HuH-7 (cell line): Measurements from ENCODE around the gene POU4F2.

Experiments
- DNase-seq: peaks from one replicate; pipeline ENCODE4 v3.0.0; 2011; ENCODE audit warnings: low spot score

The POU4F2 gene

GRCh38 chr4:146638786-146639505 lies at the start of gene POU4F2:
POU4F2 (plus strand) TSS chr4:146638893; CDS start chr4:146639141, 248 bp downstream.
- no peak for DNase-seq

GRCh38 chr4:146590801-146591200 lies 47.9 kb upstream of the POU4F2 start:
- DNase-seq, result no peak

GRCh38 chr4:146592019-146592418 lies 46.7 kb upstream of the POU4F2 start:
- DNase-seq, result no peak

- DNase-seq, result no peak
These were observed 5.8 kb upstream of the POU4F2 start for GRCh38 chr4:146632770-146633470.

GRCh38 chr4:146633471-146633800 lies 5.3 kb upstream of the POU4F2 start:
- no peak for DNase-seq

- no peak for DNase-seq
These were observed 3.9 kb upstream of the POU4F2 start for GRCh38 chr4:146634825-146635224.

- no peak for DNase-seq
These were observed 916 bp upstream of the POU4F2 start for GRCh38 chr4:146637621-146638332.

GRCh38 chr4:146638333-146638785 lies 334 bp upstream of the POU4F2 start:
- no peak for DNase-seq

GRCh38 chr4:146639506-146639932 lies 826 bp downstream of the POU4F2 start:
- no peak for DNase-seq

GRCh38 chr4:146640021-146640464 lies 1.4 kb downstream of the POU4F2 start:
- DNase-seq, result no peak

GRCh38 chr4:146640465-146641061 lies 1.9 kb downstream of the POU4F2 start:
- no peak for DNase-seq

GRCh38 chr4:146641762-146642161 lies 3.1 kb downstream of the POU4F2 start:
- DNase-seq, result no peak

- peak; percentile 76 for DNase-seq
These were observed 5.2 kb downstream of the POU4F2 start for GRCh38 chr4:146643812-146644401.

- no peak for DNase-seq
These were observed 7.2 kb downstream of the POU4F2 start for GRCh38 chr4:146645921-146646320.

- DNase-seq, result no peak
These were observed 8.1 kb downstream of the POU4F2 start for GRCh38 chr4:146646593-146647325.

- DNase-seq, result no peak
These were observed 9.1 kb downstream of the POU4F2 start for GRCh38 chr4:146647615-146648460.

GRCh38 chr4:146648461-146648783 lies 9.7 kb downstream of the POU4F2 start:
- no peak for DNase-seq

GRCh38 chr4:146649232-146649631 lies 10.5 kb downstream of the POU4F2 start:
- no peak for DNase-seq

- DNase-seq, result no peak
These were observed 11.3 kb downstream of the POU4F2 start for GRCh38 chr4:146650034-146650433.

- DNase-seq, result no peak
These were observed 16.2 kb downstream of the POU4F2 start for GRCh38 chr4:146654687-146655520.
